ENCODE data around the gene MYO1E.
"Not testable (repeated sequence)": the region's sequence is repeated elsewhere in the genome, so short reads cannot be mapped to it uniquely, and the experiment has no call there.

Gene MYO1E

DNA sequence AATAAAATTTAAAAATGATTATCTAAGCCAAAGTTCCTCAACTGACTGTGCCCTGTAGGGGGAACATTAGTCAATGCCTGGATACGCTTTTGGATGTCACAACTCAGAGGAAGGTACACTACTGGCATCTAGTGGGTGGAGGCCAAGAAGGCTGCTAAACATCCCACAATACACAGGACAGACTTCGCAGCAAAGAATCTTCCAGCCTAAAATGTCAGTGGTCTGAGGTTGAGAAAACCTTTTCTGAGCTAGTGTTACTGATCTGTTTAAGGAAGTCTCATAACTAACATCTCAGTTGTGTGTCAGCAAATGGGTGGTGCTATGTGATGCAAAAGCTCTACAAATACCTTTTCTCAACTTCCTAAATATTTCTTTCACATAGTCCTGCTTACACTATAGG, 186.9 kb downstream of the MYO1E start:
- no peak for DNase-seq

DNA sequence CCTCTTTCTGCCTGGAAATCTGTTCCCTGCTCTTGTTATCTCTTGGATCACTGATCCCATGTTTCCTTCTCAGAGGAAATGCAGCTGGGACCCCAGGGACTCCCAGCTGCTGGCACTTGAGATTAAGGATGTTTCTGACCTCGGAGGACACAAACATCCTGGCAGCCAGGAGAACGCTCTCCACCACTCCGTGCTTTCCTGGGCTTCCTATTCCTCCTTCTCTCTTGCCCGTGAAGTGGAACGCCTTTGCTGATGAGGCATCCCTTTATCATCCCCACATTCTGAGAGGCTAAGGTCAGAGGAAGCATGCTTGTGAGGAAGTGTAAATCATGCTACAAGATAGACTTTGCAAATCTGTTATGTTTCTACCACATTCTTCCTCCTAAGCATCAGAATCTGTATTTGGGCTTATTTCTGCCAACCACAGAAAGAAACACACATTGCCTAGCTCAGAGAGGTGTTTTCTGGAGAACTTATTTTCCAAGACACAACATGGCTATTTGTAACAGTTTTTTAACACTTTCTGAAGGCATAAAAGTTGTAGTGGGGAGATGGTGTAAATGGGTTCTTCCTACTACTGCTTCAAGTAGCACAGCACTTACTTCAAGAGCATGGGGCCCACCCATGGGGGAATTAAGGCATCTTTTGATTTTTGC, 191.6 kb downstream of the MYO1E start:
- DNase-seq, result no peak

DNA sequence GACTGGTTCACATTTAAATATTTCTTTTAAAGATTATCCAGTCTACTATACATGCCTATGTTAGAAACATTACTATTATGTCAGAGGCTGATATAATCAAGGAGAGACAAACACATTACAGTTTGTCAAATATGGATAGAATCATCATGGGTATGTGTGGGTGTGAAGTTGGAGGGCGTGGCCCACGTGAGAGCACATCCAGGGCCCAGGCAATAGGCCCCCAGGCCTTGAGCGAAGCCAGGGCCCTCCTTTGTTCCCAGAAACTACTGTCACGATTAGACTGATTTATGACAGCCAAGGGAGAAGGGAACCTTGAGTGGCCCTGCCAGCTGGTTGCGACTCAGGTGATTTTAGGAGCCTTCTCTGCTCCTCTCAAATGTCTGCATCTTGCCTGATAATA, 193.0 kb downstream of the MYO1E start:
- no peak for DNase-seq

DNA sequence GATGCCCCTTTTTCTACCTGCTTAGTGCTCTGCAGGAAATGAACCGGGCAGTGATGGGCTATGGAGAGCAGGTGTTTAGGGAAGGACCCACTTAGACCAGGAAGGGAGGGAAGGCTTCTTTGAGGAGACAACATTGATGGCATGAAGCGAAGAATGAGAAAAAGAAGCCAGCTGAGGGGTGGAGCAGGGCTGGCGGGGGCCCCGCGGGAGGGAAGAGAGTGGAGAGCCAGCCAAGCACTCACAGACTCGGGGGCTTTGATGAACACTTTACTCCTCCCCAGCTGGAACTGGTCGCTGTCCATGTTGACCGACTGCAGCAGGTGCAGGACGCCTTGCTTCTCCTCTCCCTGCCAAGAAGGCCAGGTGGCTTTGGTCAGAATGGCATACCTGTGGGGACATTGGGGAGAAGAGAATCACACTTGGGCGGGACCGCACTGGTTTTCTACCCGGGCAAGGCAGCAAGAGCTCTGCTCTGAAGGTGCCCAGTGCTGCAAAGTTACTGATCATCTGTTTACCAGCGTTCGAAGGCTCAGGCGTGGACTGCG, 194.4 kb downstream of the MYO1E start:
- DNase-seq, result peak; percentile 25

- no peak for DNase-seq
Observed at GRCh38 chr15:59177317-59177660, 195.4 kb downstream of the MYO1E start.

DNA sequence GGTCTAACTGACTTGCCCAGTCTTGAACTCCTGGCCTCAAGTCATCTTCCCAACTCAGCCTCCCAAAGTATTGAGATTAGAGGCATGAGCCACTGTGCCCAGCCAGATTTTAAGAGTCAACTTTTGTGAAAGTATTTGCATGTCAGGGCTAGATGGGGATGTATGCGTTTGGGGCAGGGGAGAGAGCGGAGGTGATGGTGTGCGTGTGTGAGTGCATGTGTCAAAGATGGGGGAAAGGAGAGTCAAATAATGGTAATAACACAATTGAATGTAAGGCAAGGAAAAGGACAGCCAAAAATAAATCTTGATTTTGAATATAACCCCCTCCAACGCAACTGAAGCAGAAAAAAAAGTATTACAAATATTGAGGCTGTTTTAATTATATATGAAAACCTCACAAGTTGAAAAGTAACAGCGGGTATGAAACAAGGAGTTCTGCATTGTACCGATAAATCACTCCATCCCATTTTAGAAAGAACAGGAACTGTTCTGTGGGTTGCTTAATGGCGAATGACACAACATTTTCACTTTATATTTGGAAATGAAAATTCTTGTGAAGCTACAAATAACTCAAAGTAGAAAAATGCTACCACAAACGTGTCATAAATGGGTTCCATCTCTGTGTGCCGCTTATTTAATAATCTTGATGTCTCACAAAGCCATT, 195.9 kb downstream of the MYO1E start:
- no peak for DNase-seq

GRCh38 chr15:59174835-59175831, 197.5 kb downstream of the MYO1E start:
- DNase-seq, result peak; percentile 40

DNA sequence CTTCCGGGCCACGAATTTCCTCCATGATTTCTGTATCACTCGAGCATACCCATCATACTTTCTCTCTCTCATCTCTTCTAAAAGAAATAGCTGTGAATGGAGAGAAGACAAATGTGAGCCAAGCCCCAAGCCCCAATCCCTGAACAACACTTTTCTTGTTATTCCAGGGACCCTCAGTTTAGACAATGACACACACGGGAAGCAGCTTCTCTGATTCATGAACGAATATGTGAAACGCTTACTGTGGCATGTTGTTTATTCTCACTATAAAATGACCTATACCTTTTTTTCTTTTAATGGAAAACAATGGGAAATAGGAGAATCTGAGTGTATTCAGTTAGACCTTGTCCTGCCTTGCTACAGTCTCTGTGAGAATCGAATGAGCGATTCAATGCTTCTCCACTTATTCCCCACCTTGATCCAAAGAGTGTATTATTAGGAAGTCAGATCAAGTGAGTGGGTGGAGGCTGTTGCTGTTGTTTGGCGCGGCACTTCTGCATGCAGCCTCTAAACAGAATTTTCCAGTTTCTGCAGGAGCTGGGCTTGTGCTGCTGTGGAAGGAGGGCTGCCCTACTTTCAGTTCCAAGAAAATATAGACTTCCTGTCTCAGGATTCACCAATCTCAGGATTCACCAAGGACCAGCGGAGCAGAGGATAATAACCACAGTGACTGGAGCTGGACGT, 198.4 kb downstream of the MYO1E start:
- no peak for DNase-seq

DNA sequence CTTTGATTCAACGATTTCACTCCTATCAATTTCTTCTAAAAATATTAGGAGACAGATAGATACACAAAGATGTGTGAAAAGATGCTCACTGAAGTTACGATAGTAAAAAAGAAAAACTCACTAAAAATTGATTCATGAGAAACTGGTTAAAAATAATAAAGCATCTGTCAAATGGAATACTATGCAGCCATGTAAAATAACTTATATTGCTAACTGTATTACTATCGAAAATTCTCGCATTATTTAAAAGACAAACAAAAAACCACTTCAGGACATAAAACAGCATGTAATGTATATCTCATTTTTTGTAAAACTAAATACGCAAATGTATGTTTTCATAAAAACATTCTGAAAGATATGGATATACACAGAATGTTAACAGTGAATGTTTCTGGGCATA, 199.5 kb downstream of the MYO1E start:
- no peak for DNase-seq

DNA sequence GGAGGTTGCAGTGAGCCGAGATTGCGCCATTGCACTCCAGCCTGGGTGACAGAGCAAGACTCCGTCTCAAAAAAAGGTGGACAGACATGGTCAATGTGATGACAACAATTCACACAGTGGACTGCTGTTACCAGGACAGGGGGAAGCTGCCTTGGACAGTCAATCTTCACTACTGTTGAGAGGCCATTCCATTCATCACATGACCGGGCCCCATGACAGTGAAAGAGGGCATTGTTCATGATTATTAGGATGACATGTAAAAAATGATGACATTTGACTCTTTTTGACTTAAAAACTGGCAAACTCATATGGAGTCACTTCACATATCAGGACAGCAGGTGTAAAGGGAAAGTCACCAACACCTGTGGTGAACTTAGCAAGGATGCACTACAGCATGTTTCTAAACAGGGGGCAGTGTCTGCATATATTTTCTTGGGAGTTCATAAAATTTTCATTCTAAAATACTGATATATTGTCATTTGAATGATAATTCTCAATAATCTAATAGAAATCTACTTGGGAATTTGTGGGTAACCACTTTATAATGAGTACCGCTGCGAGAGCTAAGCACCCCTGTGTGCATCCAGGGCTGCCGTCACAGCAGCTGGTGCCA, 200.3 kb downstream of the MYO1E start:
- no peak for DNase-seq

- no peak for DNase-seq
Observed at GRCh38 chr15:59171067-59171397, 201.6 kb downstream of the MYO1E start.

GRCh38 chr15:59170295-59171066, 202.2 kb downstream of the MYO1E start:
- DNase-seq, result peak; percentile 80

- no peak for DNase-seq
Observed at GRCh38 chr15:59169251-59169708, 203.4 kb downstream of the MYO1E start.

DNA sequence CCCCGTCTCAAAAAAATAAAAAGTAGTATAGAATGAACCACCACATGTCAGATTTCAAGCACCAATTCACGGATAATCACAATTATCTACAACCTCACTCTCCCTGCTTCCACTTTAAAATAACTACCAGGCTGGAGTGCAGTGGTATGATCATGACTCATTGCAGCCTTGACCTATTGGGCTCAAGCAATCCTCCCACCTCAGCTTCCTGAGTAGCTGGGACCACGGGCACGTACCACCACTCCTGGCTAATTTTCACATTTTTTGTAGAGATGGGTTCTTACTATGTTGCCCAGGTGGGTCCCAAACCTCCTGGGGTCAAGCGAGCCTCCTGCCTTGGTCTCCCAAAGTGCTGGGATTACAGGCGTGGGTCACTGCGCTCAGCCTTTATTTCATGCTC, 204.1 kb downstream of the MYO1E start:
- no peak for DNase-seq

DNA sequence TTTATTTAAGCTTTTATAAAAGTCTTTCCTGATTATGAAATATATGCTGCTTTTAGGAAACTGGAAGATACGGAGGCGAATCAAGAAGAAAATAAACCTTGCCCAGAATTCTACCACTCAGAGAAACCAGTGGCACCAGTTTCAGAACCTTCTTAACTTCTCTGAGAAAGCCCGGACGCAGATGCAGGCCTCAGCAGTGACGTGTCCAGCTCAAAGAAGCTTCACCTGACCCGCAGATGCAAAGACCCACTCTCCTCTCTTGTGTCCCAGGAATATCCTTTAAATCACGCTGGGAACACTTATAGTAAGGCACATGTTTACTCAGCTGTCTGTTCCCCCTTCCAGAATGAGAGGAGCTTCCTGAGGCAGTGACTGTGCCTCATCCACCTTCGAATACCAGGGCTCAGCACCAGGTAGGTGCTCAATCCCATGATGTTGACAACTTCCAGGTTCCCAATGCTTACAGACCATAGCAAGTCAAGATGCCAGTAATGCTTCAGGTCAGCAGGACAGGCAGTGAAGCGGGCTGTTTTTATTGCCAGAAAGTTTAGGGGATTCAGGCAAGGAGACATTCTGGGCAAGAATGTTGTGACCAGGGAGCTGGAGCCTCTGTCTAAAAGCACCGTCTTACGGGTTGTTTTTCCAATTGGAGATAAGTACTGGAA, 205.9 kb downstream of the MYO1E start:
- no peak for DNase-seq

DNA sequence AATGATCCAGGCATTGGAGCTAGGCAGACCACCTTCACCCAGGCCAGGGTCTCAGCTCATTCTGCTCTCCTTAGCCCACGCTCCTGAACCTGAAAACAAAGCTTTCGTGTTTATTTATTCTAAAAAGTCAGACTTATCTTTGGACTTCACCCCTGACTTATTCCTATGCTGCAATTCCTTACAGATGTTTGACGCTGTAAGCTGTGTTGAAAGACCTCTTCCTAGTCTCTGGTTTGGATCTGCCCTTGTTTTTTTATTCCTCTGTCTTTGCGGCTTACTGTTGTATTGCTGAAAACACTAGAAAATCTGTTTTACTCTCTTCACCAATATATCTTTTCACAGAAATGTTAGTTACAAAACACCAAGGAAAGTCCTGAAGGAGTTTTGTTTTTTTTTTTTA, 206.5 kb downstream of the MYO1E start:
- DNase-seq, result no peak

DNA sequence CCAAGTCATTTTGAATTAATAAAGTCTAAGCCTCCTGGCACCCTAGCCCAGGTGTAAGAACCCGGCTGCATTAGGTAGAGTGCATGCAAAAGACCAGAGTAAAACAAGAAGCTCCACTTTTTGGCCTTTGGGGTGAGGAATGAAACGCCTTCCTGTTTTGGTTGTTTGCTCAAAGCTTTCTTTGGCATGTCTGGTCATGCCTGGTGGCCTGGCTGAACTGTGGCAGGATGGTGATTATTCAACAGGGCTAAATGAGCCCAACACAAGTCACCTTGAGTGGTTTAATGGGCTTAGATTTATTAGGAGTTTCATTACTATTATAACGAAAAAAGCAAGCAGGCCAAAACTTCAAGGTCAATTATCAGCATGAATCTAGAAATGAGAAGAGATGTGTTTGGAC, 206.9 kb downstream of the MYO1E start:
- DNase-seq, result peak; percentile 6

DNA sequence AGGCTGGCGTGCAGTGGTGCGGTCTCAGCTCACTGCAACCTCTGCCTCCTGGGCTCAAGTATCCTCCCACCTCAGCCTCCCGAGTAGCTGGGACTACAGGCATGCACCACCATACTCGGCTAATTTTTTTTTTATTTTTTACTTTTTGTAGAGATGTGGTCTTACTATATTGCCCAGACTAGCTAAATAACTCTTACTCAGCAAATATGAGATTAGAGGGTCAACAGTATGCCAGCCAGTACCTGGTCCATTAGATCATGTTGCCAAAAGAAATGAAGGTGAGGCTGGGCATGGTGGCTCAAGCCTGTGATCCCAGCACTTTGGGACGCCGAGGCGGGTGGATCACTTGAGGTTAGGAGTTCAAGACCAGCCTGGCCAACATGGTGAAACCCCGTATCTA, 210.6 kb downstream of the MYO1E start:
- not testable (repeated sequence) for DNase-seq

GRCh38 chr15:59160880-59161593, 211.6 kb downstream of the MYO1E start:
- peak; percentile 87 for DNase-seq

- no peak for DNase-seq
Observed at GRCh38 chr15:59159210-59159609, 213.5 kb downstream of the MYO1E start.

GRCh38 chr15:59158701-59159034, 214.0 kb downstream of the MYO1E start:
- DNase-seq, result peak; percentile 18

Data from COR-L47 (cell line).